A673 (cell line): Measurements from ENCODE around the gene VAT1.

Experiments used
- CTCF ChIP-seq: fragments of 300-800, 200-600 bp; sonication (generic); conservative IDR thresholded peaks from 2 replicates; pipeline ENCODE4 v1.5.1; 2017; ENCODE audit warnings: low read depth, mild to moderate bottlenecking, antibody characterized with exemption, low read length, moderate library complexity, mixed read lengths
- EZH2 ChIP-seq: fragments of 200-600 bp; sonication (generic); IDR thresholded peaks from 2 replicates; pipeline ENCODE4 v1.6.1; 2017; ENCODE audit warnings: borderline replicate concordance, low read depth, mild to moderate bottlenecking, mixed read lengths, antibody characterized with exemption, low read length; ENCODE audit not compliant: poor library complexity, severe bottlenecking

GRCh38 chr17:43051969-43052368 lies 29.8 kb upstream of the VAT1 start:
- no peak for TF ChIP-seq CTCF
- no peak for TF ChIP-seq EZH2
